Left kidney (tissue), 2 donors: ENCODE results near the gene KRTAP27-1. TPM values are rescaled to one million over a fixed set of nuclear protein-coding genes. Genes with fewer than 3 reads are reported as not detected.

Experiments used
- DNase-seq: peaks from one replicate; pipeline ENCODE4 v3.0.0-alpha.2; 2013
- polyA plus RNA-seq: library from polyadenylated mRNA; unstranded; fragments of 120-200 nt; gene quantifications from one replicate; pipeline ENCODE4 v1.2.1, GENCODE V29; 2013; ENCODE audit not compliant: insufficient read length

KRTAP27-1 gene
- polyA plus RNA-seq, 1 donor = not detected

GRCh38 chr21:30289215-30289614 lies 48.3 kb downstream of the KRTAP27-1 start, which contains the start of gene KRTAP25-1:
Gene KRTAP25-1 (minus strand): TSS chr21:30289514. CDS start chr21:30289490, 24 bp downstream.
- DNase-seq = no peak

Other genes starting within 250 kb of the KRTAP27-1 start
- gene CLDN17, start 170.9 kb downstream of the KRTAP27-1 start, polyA plus RNA-seq = not detected
- 48.9 TPM for gene CLDN8, start 121.6 kb downstream of the KRTAP27-1 start, polyA plus RNA-seq
- not detected for gene KRTAP24-1, start 54.7 kb downstream of the KRTAP27-1 start, polyA plus RNA-seq
- gene KRTAP25-1, start 48.2 kb downstream of the KRTAP27-1 start, polyA plus RNA-seq = not detected
- gene KRTAP26-1, start 17.4 kb downstream of the KRTAP27-1 start, polyA plus RNA-seq = not detected
- not detected for gene KRTAP23-1, start 10.9 kb upstream of the KRTAP27-1 start, polyA plus RNA-seq
- not detected for gene KRTAP13-2, start 34.6 kb upstream of the KRTAP27-1 start, polyA plus RNA-seq
- not detected for gene KRTAP13-1, start 58.3 kb upstream of the KRTAP27-1 start, polyA plus RNA-seq
- gene KRTAP13-3, start 88.2 kb upstream of the KRTAP27-1 start, polyA plus RNA-seq = not detected
- not detected for gene KRTAP13-4, start 92.5 kb upstream of the KRTAP27-1 start, polyA plus RNA-seq
- gene KRTAP15-1, start 102.6 kb upstream of the KRTAP27-1 start, polyA plus RNA-seq = not detected
- not detected for gene KRTAP19-1, start 142.7 kb upstream of the KRTAP27-1 start, polyA plus RNA-seq
- gene KRTAP19-2, start 149.7 kb upstream of the KRTAP27-1 start, polyA plus RNA-seq = not detected
- gene KRTAP19-3, start 154.3 kb upstream of the KRTAP27-1 start, polyA plus RNA-seq = not detected
- not detected for gene KRTAP19-4, start 159.5 kb upstream of the KRTAP27-1 start, polyA plus RNA-seq
- not detected for gene KRTAP19-5, start 164.4 kb upstream of the KRTAP27-1 start, polyA plus RNA-seq
- gene KRTAP19-6, start 204.2 kb upstream of the KRTAP27-1 start, polyA plus RNA-seq = not detected
- gene KRTAP19-7, start 223.6 kb upstream of the KRTAP27-1 start, polyA plus RNA-seq = not detected